Stimulated activated CD4-positive, alpha-beta T cell treated with anti-CD3 and anti-CD28 coated beads, TNF-alpha, amount 100 ng/mL, for 1 hour (primary cell): Measurements from ENCODE around the gene ITGB4.

ENCODE experiments used
- DNase-seq, 3 donors: peaks; one replicate each; pipeline ENCODE4 v3.0.0-alpha.2; 2020; ENCODE audit warnings: low read depth in 3 of 3, low spot score in 1 of 3

The ITGB4 gene

DNA sequence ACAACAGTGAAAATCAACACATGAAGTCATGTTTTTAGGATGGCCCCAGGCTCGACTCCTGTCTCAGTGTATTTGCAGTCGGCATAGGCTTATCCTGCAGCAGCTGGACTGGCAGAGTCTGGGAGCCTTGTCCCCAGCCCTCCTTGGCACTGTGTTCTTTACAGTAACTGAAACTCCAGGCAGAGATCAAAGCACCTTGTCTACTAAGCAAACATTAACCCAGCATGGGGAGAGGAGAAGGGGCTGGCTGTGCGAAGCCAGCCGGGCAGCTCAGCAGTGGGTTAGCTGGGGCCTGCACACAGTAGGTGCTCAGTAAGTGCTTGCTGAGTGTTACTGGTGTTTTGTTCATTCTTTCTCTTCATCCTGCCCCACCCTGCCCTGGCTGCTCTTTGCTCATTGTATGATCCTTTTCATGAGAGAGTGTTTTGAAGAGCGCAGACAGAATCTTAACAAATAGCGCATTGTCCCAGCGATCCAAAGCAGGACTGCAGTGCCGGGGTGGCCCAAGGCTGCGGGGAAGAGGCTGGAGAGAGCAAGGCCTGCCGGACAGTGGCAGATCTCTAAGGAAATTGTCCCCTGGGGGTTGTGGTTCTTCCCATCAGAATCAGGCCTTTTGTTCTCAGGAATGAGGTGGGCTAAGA lies 23.5 kb upstream of the ITGB4 start:
- DNase-seq = no peak

DNA sequence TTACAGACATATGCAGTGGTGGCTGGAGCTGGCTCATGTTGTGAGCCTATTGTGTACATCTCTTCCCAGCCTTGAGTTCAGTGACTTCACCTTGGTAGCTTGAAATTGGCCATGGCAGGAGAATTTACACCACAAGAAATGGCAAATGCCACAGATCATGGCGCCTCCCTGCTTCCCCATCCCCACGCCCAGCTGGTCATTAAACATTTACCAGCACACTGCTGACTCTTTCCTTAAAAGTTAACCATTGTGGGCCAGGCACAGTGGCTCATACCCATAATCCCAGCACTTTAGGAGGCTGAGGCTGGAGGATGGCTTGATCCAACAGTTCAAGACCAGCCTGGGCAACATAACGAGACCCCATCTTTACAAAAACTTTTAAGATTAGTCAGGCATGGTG lies 22.6 kb upstream of the ITGB4 start:
- DNase-seq = no peak

GRCh38 chr17:75701288-75701687 lies 20.0 kb upstream of the ITGB4 start:
- DNase-seq = no peak

GRCh38 chr17:75703191-75703590 lies 18.1 kb upstream of the ITGB4 start:
- no peak for DNase-seq

- no peak for DNase-seq
Observed at GRCh38 chr17:75703591-75703990, 17.7 kb upstream of the ITGB4 start.

GRCh38 chr17:75704963-75705875 lies 16.0 kb upstream of the ITGB4 start:
- no peak for DNase-seq

GRCh38 chr17:75706042-75706728 lies 15.1 kb upstream of the ITGB4 start:
- DNase-seq = no peak

- DNase-seq = no peak
Observed at GRCh38 chr17:75707079-75707571, 14.1 kb upstream of the ITGB4 start.

DNA sequence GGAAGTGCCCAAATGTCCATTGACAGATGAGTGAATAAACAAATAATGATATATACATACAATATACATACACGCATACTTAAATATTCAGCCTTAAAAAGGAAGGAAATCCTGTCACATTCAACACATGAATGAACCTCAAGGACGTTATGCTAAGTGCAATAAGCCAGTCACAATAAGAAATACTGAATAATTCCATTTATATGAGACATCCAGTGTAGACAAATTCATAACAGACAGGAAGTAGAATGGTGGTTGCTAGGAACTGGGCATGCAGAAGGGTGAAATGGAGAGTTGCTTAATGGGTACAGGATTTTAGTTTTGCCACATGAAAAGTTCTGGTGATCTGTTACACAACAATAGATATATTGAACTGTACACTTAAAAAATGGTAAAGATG lies 8.8 kb upstream of the ITGB4 start:
- no peak for DNase-seq

DNA sequence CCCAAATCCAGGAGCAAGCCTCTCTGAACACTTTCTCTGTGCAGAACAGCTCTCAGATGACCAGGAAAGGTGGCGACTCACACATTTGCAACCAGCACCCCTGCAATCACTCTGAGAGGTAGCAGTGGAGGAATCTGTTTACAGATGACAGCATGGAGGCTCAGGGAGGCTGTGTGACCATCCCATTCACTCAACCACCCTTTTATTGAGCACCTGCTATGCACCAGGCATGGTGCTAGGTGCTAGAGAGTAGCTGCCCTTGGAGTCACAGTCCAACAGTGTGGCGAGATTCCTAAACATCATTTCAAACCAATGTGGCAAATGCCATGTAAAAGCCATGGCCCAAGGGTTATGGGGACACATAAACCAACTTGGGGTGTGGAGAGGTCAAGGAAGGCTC lies 1.5 kb upstream of the ITGB4 start:
- DNase-seq = no peak

DNA sequence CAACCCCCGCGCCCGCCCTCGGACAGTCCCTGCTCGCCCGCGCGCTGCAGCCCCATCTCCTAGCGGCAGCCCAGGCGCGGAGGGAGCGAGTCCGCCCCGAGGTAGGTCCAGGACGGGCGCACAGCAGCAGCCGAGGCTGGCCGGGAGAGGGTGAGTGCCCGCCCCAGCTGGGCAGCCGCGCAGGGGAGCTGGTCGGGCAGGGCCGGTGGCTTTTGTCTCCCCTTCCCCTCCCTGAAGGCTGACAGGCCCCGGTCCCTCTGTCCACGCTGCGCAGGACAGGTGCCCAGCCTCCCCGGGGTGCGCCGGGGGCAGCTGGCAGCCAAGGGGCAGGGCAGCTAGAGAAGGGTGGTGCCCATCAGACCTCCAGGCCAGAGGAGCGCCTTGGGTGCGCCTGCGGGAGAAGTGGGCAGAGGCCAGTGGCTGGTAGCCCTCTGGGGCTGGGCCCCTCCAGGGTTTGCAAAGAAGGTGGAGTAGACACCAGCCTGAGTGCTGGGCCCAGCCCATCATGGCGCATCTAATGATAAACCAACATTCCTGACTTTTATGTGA lies 278 bp downstream of the ITGB4 start:
- no peak for DNase-seq

- no peak for DNase-seq
Observed at GRCh38 chr17:75722076-75722475, 817 bp downstream of the ITGB4 start.

DNA sequence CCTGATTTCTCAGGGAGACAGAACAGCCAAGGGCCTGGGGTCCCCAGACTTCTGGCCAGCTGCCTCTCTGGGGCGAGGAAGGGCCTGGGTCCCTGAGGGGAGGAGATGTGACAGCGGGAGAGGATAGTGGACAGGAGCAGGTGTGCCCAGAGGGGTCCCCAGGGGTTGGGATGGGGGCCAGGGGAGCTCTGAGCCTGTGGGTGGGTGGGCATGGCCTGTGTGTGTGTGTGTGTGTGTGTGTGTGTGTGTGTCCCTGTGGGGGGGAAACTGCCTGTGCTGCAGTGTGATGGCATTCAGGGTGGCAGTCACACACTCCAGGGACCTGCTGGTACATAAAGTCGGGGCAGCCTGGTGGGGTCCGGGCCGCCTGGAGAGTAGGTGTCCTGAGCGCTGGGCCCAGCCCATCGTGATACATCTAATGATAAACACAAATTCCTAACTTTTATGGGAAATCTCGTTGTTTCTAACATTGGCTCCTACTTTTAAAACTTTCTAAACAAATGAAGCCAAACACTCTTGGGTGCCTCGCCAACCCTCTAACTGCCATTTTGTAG lies 1.4 kb downstream of the ITGB4 start:
- no peak for DNase-seq

GRCh38 chr17:75723171-75723930 lies 2.1 kb downstream of the ITGB4 start:
- DNase-seq = no peak

DNA sequence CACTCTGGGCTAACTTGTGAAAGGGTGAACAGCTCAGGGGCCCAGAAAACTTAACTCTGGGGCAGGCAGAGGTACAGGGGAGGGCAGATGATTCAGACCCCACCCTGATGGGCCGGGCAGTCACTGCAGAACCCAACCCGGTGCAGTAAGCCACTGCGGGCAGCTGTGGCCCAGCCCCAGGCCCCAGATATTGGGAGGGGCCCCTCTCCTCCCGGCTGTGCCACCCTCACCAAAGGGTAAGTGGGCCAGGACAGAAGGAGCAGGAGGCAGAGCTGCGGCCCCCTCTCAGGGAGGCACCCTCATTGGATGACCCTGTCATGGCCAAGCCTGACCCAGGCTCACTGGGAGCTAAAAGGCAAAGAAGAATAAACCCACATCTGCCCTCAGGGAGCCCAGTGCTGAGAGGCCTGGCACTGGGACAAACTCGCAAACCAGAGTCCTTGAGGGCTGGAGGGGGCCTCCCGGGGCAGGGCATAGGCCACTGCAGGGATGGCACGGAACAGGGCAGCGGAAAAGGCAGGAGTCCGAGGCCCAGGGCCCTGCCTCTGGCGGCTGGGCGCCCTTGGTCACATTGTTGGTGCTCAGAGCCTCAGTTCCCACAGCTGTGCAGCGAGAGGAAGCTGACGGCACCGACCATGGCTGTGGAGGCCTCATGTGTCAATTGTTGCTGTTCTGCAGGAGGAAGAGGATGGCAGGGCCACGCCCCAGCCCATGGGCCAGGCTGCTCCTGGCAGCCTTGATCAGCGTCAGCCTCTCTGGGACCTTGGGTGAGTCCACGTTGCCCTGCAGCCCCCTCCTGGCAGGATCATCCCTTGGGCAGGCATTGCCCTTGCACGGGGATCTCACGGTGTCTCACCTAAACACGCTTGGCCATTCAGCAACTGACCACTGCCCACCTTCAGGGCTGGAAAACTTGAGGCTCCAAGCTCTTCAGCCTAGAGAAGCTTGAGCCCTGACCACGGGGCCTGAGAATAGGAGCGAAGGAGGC lies 3.1 kb downstream of the ITGB4 start:
- DNase-seq = no peak

GRCh38 chr17:75725504-75725903 lies 4.2 kb downstream of the ITGB4 start:
- DNase-seq = no peak

GRCh38 chr17:75727391-75727790 lies 6.1 kb downstream of the ITGB4 start:
- no peak for DNase-seq

- DNase-seq = no peak
Observed at GRCh38 chr17:75729351-75729750, 8.1 kb downstream of the ITGB4 start.

GRCh38 chr17:75730065-75730464 lies 8.8 kb downstream of the ITGB4 start:
- no peak for DNase-seq
